ENCODE results near the gene ZDHHC8.

ZDHHC8 gene, protein sequence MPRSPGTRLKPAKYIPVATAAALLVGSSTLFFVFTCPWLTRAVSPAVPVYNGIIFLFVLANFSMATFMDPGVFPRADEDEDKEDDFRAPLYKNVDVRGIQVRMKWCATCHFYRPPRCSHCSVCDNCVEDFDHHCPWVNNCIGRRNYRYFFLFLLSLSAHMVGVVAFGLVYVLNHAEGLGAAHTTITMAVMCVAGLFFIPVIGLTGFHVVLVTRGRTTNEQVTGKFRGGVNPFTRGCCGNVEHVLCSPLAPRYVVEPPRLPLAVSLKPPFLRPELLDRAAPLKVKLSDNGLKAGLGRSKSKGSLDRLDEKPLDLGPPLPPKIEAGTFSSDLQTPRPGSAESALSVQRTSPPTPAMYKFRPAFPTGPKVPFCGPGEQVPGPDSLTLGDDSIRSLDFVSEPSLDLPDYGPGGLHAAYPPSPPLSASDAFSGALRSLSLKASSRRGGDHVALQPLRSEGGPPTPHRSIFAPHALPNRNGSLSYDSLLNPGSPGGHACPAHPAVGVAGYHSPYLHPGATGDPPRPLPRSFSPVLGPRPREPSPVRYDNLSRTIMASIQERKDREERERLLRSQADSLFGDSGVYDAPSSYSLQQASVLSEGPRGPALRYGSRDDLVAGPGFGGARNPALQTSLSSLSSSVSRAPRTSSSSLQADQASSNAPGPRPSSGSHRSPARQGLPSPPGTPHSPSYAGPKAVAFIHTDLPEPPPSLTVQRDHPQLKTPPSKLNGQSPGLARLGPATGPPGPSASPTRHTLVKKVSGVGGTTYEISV

GRCh38 chr22:20131597-20131858 is at the start of gene ZDHHC8:
Gene ZDHHC8 (plus strand): TSS chr22:20131804. CDS start chr22:20131948, 144 bp downstream.
- no peak for DNase-seq (ENCODE audit: low spot score)

- DNase-seq (ENCODE audit: low spot score) = no peak
Observed at GRCh38 chr22:20083157-20083890, 48.3 kb upstream of the ZDHHC8 start.

DNA sequence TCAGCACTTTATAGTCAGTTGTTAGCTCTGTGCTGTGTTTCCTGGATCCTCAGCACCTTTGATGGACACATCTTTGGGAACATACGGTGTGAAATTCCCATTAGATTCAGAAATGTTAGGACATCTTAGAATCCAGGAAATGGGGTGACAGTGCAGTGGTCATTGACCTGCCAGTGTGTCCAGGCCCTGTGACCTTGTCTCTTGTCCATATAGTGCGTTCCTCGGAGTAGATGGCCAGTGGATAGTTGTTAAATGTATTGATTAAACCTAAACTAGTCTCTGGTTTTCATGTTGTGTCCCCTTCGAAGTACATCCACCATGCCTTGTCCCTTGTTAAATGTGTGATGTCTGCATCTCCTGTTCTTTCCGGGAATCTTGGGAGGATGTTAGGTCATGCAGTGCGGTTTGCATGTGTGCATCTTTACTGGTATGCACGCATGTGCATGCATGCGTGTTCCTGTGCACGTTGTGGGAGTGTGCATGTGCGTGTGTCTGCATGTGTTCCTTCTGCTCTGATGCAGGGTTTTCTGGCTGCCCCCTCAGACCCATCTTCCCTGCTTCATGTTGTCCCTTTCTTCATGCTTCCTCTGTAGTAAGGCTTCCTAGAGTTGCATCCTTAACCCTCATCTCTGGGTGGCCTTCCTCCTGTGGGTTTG is 47.6 kb upstream of the ZDHHC8 start:
- no peak for DNase-seq (ENCODE audit: low spot score)

DNA sequence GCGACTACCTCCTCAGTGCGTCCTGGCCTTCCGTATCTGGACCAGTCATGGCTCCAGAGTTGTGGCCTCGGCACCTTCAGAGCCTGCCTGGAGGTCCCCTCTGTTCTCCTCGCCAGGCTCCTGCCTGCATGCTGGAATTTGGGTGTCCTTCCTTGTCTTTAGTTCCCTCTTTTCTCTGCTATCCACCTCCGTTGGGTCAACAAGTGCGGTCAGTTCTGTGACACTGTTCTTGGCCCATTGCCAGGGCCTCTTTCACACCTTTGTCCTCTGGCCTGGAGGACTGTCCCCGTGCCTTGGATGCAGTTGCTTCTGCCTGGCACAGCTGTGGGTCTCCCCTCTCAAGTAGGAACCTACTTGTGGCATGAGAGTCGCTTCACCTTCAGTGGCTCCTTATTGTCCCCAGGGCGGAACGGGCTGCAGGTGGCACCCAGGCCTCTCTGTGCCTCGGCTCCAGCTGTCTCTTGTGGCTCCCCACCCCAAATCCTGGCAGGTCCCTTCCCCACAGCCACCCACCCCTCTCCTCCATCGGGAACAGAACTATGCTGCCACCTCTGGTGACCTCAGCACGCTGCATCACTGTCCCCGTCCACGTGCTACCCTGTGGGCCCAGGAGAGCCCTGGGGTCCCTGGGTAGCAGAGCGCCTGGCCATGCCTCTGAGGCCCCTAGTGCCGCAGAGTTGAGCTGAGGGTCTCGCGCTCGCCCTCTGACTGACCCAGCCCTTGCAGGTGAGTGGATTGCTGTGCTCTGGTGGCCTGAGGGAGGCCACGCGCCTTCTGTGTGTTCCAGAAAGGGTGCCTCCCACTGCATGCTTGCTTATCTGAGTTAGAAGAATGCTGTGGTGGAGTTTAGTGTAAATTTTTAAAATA is 46.8 kb upstream of the ZDHHC8 start:
- DNase-seq (ENCODE audit: low spot score) = no peak

- DNase-seq (ENCODE audit: low spot score) = no peak
Observed at GRCh38 chr22:20085651-20086050, 46.0 kb upstream of the ZDHHC8 start.

- DNase-seq (ENCODE audit: low spot score) = no peak
Observed at GRCh38 chr22:20086101-20086599, 45.5 kb upstream of the ZDHHC8 start.

DNA sequence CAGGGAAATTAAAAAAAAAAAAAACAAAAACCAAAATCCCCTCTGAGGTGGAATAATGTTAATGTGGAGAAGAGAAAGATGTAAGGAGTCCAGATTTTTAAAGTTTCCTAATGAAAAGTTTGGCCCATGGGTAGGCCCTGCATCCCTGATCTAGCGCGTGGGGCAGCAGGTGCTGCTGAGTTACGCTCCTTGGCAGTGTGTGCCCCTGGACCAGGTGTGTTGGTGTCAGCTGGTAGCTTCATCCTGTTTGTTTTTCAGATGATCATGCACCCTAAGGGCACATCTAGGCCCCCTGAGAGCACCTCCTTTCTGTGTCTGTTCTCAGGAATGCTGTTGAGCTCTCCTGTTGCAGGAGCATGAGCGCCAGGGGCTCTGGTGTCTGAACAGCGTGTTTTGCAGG is 44.8 kb upstream of the ZDHHC8 start:
- no peak for DNase-seq (ENCODE audit: low spot score)

GRCh38 chr22:20087319-20088262 is 44.0 kb upstream of the ZDHHC8 start:
- DNase-seq (ENCODE audit: low spot score) = no peak

DNA sequence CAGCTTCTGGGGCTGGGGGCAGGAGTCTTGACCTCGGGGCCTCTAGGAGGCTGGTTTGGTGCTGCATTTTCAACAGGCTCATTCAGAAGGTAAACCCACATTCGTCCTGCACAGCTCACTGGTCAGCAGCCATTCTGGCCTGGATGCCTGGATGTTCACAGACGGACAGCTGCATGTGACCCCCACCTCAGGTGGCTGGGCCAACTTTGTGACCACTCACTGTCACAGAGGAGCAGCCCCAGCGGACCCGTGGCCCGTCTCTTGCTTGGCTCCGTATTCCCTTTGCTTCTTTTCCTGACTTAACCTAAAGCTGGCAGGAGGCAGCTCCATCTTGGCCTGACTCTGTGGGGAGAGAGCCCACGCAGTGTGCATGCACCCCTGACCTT is 43.3 kb upstream of the ZDHHC8 start:
- DNase-seq (ENCODE audit: low spot score) = no peak

DNA sequence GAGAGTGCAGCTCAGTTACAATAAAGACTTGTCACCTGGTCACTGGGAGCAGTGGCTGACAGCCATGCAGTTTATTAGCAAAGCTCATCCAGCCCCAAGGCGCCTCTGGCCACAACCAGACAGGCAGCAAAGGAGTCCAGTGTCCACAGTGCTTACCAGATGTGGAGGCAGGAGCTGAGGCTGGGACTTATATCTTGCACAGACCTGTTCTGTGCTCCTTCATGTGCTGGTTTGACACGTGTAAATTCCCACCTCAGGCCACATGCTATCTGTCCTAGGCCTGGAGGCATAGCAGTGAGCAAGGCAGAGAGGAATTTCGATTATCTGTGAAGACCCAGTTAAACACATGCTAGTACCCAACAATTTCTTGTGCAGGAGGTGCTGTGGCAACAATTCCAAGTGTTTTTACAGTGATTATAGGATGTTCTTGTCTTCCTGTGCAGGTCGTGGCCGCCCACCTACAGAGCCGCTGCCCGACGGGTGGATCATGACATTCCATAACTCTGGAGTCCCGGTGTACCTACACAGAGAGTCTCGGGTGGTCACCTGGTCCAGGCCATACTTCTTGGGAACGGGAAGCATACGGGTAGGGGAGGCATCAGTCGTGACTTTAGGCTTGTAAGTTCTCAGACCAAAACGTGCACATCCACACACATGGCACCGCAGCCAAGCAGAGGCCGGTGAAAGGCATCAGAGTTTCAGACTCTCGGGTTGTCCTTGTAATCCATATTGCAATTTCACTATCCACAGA is 42.2 kb upstream of the ZDHHC8 start:
- no peak for DNase-seq (ENCODE audit: low spot score)

DNA sequence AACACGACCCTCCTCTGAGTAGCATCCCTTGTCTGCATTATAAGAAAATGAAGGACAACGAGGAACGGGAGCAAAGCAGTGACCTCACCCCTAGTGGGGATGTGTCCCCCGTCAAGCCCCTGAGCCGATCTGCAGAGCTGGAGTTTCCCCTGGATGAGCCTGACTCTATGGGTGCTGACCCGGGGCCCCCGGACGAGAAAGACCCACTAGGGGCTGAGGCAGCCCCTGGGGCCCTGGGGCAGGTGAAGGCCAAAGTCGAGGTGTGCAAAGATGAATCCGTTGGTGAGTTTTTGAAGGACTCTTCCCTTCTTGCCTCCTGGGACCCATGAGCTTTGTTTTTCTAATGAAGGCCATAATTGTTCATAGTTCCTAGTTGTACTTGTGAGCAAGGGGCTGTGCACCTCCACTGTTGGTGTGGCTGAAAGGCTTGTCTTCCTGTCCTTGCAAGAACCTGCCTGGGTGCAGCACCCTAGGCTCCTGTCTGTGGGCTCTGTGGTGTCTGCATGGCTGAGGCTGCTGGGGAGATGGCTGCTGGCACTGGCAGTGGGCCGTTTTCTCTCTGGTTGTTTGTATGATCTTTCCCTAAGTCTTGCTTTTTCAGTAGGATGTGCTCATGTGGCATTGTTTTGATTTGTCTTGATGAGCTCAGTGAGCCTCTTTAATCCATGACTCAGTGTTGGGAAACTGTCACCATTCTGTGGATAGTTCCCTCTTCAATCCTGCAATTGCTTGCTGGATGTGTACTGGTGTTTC is 41.5 kb upstream of the ZDHHC8 start:
- DNase-seq (ENCODE audit: low spot score) = no peak

- no peak for DNase-seq (ENCODE audit: low spot score)
Observed at GRCh38 chr22:20090730-20091240, 40.8 kb upstream of the ZDHHC8 start.

DNA sequence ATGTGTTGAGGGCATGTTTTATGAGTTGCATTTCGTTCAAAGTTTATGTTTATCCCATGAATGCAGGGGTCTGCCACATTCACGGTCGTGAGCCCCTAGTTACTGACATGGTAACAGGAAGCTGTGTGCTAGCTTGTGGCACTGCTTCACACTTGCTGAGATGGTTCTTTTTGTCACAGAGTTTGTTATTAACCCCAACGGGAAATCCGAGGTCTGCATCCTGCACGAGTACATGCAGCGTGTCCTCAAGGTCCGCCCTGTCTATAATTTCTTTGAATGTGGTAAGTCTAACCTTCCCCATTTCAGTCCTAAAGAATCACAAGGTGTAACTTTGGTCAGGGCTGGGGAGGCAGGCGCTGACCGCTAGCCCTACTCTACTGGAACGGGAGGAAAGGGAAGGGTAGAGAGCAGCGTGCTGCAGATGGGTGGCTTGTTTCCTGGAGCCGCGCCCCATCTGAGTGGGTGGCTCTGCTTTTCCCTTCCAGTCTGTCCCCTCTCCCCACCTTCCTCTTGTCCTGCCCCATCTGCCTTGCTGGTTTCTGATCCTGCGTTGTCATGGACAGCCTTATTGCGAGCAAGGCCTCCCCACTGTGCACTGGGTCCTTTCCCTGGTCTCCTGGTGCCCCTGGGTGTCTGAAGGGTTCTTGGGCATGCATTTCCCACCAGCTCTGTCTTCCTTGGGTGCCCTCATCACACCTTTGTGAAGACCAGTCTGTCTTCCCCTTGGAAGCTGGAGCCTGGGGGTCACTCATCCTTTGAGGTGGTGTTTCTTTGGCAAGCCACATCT is 39.7 kb upstream of the ZDHHC8 start:
- DNase-seq (ENCODE audit: low spot score) = no peak

DNA sequence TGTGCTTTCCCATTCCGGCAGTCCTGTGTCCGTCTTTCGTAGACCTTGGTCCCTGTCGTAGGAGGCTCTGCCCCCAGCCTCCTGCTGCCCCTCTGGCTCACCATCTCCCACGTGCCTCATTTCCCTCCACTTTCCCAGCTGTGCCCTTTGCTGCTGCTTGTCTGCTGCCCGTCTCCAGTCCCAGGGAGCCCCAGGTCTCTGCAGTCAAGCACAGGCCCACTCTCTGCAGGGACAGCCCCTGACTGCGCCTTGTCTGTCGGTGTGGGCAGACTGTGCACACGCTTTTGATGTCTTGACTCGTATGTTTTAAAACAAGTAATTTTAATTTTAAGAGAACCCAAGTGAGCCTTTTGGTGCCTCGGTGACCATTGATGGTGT is 39.1 kb upstream of the ZDHHC8 start:
- no peak for DNase-seq (ENCODE audit: low spot score)

DNA sequence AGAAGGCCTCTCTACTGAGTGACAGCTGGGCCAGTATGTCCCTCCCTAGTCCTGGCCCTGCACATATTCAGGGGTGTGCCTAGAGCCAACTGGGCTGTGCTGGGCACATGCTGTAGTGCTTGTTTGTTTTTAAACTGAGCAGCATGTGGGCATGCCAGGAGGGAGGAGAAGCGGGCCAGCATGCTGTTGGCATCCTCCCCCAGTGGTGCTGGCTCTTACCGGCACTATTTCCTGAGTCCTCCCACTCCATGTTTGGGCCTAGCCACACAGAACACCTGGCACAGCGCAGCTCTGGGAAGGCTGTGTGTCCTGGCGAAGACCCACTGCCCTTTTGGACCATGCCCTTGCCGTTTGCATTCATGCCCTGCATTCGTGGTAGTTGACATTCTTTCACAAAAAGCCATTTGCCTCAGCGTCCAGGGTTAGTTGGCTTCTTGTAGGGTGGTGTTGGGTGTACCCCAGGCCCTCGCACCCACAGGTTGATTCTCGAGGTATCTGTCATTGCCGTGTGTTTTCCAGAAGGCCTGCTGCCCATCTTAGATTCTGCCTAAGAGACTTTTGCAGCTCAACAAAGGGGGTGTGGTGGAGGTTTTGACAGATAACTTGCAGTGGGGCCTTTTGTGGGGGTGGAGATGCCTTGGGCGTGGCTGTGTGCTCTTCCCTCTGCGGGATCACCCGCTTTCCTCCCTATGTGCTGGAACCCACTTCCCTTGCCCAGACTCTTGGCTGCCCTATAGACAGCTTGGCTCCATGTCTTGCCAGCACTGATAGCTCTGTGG is 38.0 kb upstream of the ZDHHC8 start:
- no peak for DNase-seq (ENCODE audit: low spot score)

DNA sequence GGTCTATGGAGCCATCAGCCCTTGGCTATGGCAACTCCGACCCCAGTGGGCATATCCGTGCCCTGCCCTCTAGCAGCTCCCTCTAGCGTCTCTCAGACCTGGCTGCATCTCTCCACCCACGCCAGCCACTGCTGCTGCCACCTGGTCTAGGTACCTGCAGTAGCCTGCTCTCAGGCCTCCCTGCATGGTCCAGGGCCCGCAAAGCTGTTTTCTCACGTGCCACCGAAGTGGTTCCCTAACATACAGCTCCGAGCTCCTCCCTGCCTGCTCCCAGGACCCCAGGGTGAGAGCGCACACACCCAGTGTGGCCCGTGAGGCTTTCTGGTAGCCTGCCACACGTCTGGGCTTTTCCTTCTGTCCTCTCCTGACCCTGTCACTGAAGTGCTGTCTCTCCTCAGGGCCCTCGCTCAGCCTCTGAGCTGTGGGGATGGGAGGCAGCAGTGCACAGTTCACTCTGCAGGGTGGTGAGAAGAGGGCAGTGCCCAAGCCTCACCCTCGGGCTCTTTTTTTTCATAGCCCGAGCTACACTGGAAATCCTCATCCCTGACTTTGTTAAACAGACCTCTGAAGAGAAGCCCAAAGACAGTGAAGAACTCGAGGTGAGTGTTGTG is 37.3 kb upstream of the ZDHHC8 start:
- DNase-seq (ENCODE audit: low spot score) = no peak
